AG09319 (cell line): Measurements from ENCODE around the gene SUPT3H.
A peak's percentile ranks its signal among the peaks of the same experiment; 100 is the strongest.

Source experiments
- DNase-seq: peaks from one replicate; pipeline ENCODE4 v3.0.0-alpha.2; 2010; ENCODE audit warnings: low read depth; ENCODE audit errors: extremely low read depth
- TF ChIP-seq, protein P1 (sequence below): IDR thresholded peaks from 2 replicates; pipeline ENCODE4 v1.5.1; 2011; ENCODE audit warnings: low read depth, mild to moderate bottlenecking, inconsistent platforms, low read length, moderate library complexity

The SUPT3H gene

DNA sequence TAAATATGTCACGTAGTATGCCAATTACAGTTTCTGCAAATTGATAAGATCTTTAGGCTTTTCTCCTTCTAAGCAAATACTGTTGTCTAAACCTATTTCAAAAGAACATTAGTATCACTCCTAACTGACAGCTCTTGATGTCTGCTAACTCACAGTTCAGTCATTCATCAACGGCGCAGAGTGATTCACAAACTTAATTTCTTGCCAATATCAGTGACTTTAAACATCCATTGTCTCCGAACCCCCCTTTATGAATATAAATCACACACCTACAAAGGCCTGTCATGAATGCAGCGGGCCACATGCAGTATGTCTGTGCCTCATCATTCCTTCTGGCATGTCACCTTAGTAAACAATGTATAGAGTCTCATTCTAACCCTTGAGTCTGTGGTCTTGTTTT lies 569.6 kb downstream of the SUPT3H start:
- no peak for DNase-seq
- TF ChIP-seq, protein P1, sequence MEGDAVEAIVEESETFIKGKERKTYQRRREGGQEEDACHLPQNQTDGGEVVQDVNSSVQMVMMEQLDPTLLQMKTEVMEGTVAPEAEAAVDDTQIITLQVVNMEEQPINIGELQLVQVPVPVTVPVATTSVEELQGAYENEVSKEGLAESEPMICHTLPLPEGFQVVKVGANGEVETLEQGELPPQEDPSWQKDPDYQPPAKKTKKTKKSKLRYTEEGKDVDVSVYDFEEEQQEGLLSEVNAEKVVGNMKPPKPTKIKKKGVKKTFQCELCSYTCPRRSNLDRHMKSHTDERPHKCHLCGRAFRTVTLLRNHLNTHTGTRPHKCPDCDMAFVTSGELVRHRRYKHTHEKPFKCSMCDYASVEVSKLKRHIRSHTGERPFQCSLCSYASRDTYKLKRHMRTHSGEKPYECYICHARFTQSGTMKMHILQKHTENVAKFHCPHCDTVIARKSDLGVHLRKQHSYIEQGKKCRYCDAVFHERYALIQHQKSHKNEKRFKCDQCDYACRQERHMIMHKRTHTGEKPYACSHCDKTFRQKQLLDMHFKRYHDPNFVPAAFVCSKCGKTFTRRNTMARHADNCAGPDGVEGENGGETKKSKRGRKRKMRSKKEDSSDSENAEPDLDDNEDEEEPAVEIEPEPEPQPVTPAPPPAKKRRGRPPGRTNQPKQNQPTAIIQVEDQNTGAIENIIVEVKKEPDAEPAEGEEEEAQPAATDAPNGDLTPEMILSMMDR, result no peak

DNA sequence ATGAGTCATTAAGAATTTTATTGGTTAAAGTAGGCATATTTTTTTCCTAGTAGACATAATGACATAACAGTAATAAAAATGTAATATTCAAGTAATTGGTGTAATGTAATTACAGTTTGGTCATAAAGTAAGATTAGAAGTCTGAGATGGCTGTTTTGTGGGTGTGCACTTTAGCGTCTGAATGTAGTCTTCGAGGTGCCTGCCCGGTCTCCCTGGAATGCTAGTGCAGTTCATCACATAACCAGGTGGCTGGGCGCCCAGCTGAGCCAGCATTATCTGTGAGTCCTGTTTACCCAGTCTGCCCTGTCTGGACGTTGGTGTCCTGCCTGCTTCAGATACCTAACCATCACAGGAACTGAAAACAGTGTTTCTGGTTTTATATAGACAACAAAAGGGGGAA lies 571.1 kb downstream of the SUPT3H start:
- DNase-seq, result no peak
- TF ChIP-seq, protein P1, result no peak

DNA sequence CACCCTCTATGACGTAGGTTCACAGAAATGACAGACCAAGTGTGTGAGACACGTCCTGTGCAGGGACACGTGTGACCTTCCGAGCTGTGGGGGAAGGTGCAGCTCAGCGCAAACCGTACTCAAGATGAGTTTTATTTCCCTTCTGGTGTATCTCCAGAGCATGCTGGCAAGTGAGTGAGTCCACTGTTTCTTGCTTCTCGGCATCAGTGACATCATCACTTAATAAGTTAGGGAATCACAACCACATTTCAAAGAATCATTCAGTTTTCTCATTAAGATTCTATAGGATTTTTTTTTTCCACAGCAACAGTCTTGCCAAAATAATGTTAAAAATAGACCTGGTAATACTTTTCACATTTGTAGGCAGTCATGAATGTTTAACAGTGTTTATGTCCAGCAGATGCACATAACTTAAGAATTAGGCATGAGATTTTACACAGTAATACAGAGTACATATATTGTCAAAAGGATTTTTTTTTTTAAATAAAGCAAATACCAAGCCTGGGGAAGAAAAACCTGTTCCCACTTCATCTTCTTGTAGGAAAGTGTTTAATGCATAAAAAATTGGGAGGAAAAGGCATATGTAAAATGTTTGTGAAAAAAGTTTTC lies 572.4 kb downstream of the SUPT3H start:
- peak; percentile 23 for DNase-seq

DNA sequence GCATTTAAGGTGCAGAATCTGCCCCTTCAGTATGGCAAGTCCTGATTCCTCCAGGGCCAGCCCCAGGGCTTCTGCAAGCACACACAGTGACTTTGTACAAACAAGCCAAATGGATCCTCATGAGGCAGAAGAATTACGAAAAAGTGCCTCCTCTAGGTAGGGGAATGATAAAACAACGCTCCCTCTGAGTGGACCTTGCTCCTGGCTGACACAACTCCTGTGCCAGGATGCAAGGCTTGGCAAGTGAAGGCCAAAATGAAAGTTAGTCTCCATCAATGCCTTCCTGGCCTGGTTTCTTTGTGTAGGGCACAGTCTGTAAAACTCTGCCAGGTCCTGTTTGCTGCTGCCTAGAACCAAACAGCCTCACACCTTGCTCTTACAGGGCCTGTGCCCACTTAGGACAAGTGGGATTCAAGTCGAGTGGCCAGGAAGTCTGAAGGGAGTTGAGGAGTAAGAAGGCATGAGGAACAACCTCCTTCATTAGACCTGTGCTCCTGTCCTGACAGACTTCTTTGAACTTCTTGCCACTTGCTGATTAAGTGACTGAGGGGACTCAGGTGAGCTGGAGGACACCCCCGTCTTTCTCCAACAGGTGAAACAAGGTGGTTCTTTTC lies 573.1 kb downstream of the SUPT3H start:
- no peak for DNase-seq
- TF ChIP-seq, protein P1, result no peak

More for the DNA sequence above, 572.4 kb downstream of the SUPT3H start:
- TF ChIP-seq, protein P1, result no peak

DNA sequence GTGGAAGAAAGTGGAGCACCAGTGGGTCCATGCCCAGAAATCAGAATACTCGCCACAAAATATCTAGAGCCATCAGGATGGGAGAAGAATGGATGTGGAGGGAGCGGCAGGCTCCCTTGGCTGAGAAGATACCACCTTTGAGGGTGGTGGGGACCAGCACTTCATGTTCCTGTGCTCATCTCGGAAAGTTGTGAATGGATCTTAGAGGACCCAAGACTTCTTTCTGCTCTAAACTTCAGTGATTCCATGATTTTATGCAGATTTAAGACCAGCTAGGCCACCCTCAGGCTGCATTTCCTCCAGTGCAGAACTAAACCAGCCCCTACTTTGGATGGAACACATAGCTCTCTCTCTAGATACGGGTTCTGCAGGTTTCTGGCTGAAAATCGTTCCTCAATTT lies 573.7 kb downstream of the SUPT3H start:
- TF ChIP-seq, protein P1, result no peak
- no peak for DNase-seq

DNA sequence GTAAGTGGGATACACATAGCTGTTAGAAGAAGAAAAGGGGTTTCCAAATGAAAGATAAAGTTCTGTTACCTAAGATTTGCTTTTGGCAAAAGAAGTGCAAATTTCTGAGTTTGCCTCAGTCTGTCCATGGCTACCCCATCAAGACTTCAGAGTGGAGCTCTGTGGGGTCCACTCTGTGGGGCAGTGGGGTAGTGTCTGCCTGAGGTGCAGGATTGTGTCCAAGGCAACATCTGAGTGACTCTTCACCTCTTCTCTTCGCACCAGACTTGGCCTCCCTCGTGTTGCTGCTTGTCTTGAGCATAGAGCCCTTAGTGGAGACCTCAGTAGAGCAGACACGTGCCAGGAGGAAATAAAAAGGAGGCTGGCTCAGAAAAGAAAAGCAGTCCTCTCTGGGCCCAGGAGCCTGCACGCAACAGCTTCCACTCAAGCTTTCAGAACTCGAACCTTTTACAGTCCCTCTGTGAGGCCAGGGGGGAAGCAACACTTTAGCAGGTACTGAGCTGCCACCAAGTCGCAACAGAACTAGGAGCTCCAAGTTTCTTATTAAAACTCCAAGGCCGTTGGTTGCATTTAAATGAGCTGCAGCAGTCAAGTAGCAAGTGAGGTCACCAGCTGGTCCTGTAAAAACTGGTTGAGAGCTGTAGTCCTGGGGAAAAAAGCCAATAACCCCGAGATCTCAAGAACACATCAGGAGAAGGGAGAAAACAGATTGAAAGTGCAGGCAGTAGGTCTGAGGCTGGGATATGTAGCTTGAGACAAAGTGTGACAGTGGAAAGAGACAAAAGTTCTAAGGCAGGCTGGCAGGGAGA lies 576.7 kb downstream of the SUPT3H start:
- TF ChIP-seq, protein P1, result no peak
- DNase-seq, result no peak
